K562 (cell line): ENCODE data around the gene NRN1L. TPM values are rescaled to one million over a fixed set of nuclear protein-coding genes. Genes with fewer than 3 reads are reported as not detected.

Source experiments
- ARID1B ChIP-seq: fragments of 450-650 bp; IDR thresholded peaks from 2 replicates; pipeline ENCODE4 v1.6.1; 2016; ENCODE audit warnings: antibody characterized with exemption, mild to moderate bottlenecking, inconsistent platforms
- ATF7 ChIP-seq: fragments of 450-650 bp; IDR thresholded peaks from 2 replicates; pipeline ENCODE4 v1.7.1; 2014; ENCODE audit warnings: mild to moderate bottlenecking, moderate library complexity
- CHD1 ChIP-seq: fragments of 200-600 bp; sonication (generic); IDR thresholded peaks from one replicate; pipeline ENCODE4 v1.6.1; 2012; ENCODE audit warnings: mild to moderate bottlenecking, moderate library complexity, low read length, inconsistent platforms
- CHD4 ChIP-seq: fragments of 200-600 bp; sonication (generic); IDR thresholded peaks from 3 replicates; pipeline ENCODE4 v1.6.1; 2012; ENCODE audit warnings: low read depth, mild to moderate bottlenecking, mixed read lengths, low read length, inconsistent platforms; ENCODE audit not compliant: insufficient read depth, insufficient replicate concordance, poor library complexity, severe bottlenecking
- CREB1 ChIP-seq, 2 experiments: sonication (generic) in 1 of 2; formaldehyde crosslinking in 1 of 2; IDR thresholded peaks; 2 replicates each; pipeline versions ENCODE4 v1.6.1 to v1.8.0; 2012 to 2022; ENCODE audit warnings: inconsistent platforms in 1 of 2, mild to moderate bottlenecking in 1 of 2, missing genetic modification reagents in 1 of 2, moderate library complexity in 1 of 2
- CTCFL ChIP-seq: IDR thresholded peaks from 2 replicates; pipeline ENCODE4 v1.6.1; 2011; ENCODE audit warnings: borderline replicate concordance, low read depth, mild to moderate bottlenecking, moderate library complexity, low read length; ENCODE audit not compliant: insufficient read depth, poor library complexity, severe bottlenecking
- ELF1 ChIP-seq: fragments of 200-800 bp; sonication (Bioruptor generic); IDR thresholded peaks from 2 replicates; pipeline ENCODE4 v1.6.1; 2016; ENCODE audit warnings: missing genetic modification characterization, missing compliant biosample characterization
- MEF2A ChIP-seq: IDR thresholded peaks from 2 replicates; pipeline ENCODE4 v1.6.1; 2011; ENCODE audit warnings: low read depth, mild to moderate bottlenecking, low read length, moderate library complexity; ENCODE audit not compliant: control insufficient read depth
- PURB ChIP-seq: sonication (generic); formaldehyde crosslinking; IDR thresholded peaks from 2 replicates; pipeline ENCODE4 v1.9.0; 2021; ENCODE audit warnings: low read depth, mild to moderate bottlenecking, missing genetic modification reagents
- SMAD3 ChIP-seq: fragments of 450-650 bp; formaldehyde crosslinking; conservative IDR thresholded peaks from 2 replicates; pipeline ENCODE4 v1.4.0; 2020; ENCODE audit warnings: mild to moderate bottlenecking
- SPI1 ChIP-seq: IDR thresholded peaks from 2 replicates; pipeline ENCODE4 v1.6.1; 2011; ENCODE audit warnings: low read depth, low read length, control low read depth, borderline replicate concordance
- TAF7 ChIP-seq: fragments of 450-650 bp; IDR thresholded peaks from 2 replicates; pipeline ENCODE4 v1.6.1; 2016; ENCODE audit warnings: missing genetic modification characterization, missing compliant biosample characterization
- TAF9B ChIP-seq: fragments of 450-650 bp; IDR thresholded peaks from 2 replicates; pipeline ENCODE4 v1.6.1; 2018; ENCODE audit warnings: mild to moderate bottlenecking; ENCODE audit not compliant: partially characterized antibody
- TAL1 ChIP-seq: fragments of 450-650 bp; IDR thresholded peaks from 2 replicates; pipeline ENCODE4 v1.6.1; 2016; ENCODE audit warnings: mild to moderate bottlenecking
- XRCC3 ChIP-seq: fragments of 450-650 bp; IDR thresholded peaks from 2 replicates; pipeline ENCODE4 v1.6.1; 2017; ENCODE audit warnings: mild to moderate bottlenecking, moderate library complexity
- ZKSCAN1 ChIP-seq: fragments of 150-350 bp; IDR thresholded peaks from 2 replicates; pipeline ENCODE4 v1.6.1; 2016; ENCODE audit warnings: low read depth, low read length
- ZNF143 ChIP-seq: sonication (generic); formaldehyde crosslinking; IDR thresholded peaks from 2 replicates; pipeline ENCODE4 v1.9.0; 2022; ENCODE audit warnings: mild to moderate bottlenecking, missing genetic modification reagents
- ZNF23 ChIP-seq: fragments of 250-450 bp; sonication (Bioruptor Pico); IDR thresholded peaks from 2 replicates; pipeline ENCODE4 v1.4.0; 2020; ENCODE audit warnings: mild to moderate bottlenecking
- ZNF354B ChIP-seq: fragments of 250-450 bp; sonication (Bioruptor Pico); IDR thresholded peaks from 2 replicates; pipeline ENCODE4 v1.4.0; 2020
- ZNF76 ChIP-seq: fragments of 250-450 bp; sonication (Bioruptor Pico); IDR thresholded peaks from 2 replicates; pipeline ENCODE4 v1.4.0; 2020; ENCODE audit warnings: mild to moderate bottlenecking, moderate library complexity, borderline replicate concordance
- polyA plus RNA-seq, 8 experiments: library from polyadenylated mRNA; depleted of rRNA in 4 of 8; stranded (reverse) in 5 of 8; unstranded in 3 of 8; fragments of >200 nt; fragmentation: Nextera tagmentation in 2 of 8; fragmentation: Illumina TruSeq in 1 of 8; extraction: Ambion mirVana in 2 of 8; extraction: Trizol in 1 of 8; gene quantifications; 2 replicates each; pipeline versions ENCODE4 v1.2.1 to v1.2.3, GENCODE V29; 2011 to 2014; ENCODE audit warnings: inconsistent platforms in 1 of 8, missing spikeins in 1 of 8
- total RNA-seq, 7 experiments: library from RNA; depleted of rRNA in 6 of 7; stranded (reverse); fragments of >200 nt in 6 of 7; fragmentation: Illumina TruSeq in 2 of 7; extraction: Trizol in 2 of 7; gene quantifications; 2 replicates each; pipeline versions ENCODE4 v1.2.1 to v1.2.3, GENCODE V29; 2011 to 2021; ENCODE audit warnings: low replicate concordance in 1 of 7
- TF ChIP-seq, protein P1 (sequence below): fragments of 450-650 bp; IDR thresholded peaks from 2 replicates; pipeline ENCODE4 v1.6.1; 2018; ENCODE audit warnings: mild to moderate bottlenecking, low read depth; ENCODE audit not compliant: partially characterized antibody

NRN1L gene
- total and polyA plus RNA-seq, 9 of the 15 experiments (the other 6 are each of a cell fraction or from before 2014, with no cell fraction given): 0.22 to 0.86 (median 0.61) TPM; not detected in 5

GRCh38 chr16:67872631-67873434 lies 11.9 kb upstream of the NRN1L start, which contains the start of gene EDC4 (continued):
- TF ChIP-seq ELF1 (tag) (peak; percentile 71), PURB (no peak), CTCFL (no peak), CHD1 (no peak), MEF2A (0 out of 2 replicates have a peak, but pooled peaks have one; percentile 49), TAF9B (no peak), ATF7 (peak; percentile 83), TAF7 (tag) (no peak), ARID1B (no peak), SPI1 (no peak), CREB1 (IDR thresholded peaks at IDR 0.05) (no peak), CREB1 (CRISPR knock-in tag; IDR thresholded peaks at IDR 0.05) (peak; percentile 62; the same call in 1 of the 2 replicates), SMAD3 (0 out of 2 replicates have a peak, but pooled peaks have one; percentile 42), ZNF23 (CRISPR knock-in tag) (no peak), ZKSCAN1 (no peak), ZNF76 (CRISPR knock-in tag) (peak; percentile 28; the same call in 1 of the 2 replicates), ZNF143 (CRISPR knock-in tag) (peak; percentile 58; the same call in 1 of the 2 replicates), XRCC3 (no peak), ZNF354B (no peak), TAL1 (no peak), CHD4 (no peak)
- TF ChIP-seq, protein P1, sequence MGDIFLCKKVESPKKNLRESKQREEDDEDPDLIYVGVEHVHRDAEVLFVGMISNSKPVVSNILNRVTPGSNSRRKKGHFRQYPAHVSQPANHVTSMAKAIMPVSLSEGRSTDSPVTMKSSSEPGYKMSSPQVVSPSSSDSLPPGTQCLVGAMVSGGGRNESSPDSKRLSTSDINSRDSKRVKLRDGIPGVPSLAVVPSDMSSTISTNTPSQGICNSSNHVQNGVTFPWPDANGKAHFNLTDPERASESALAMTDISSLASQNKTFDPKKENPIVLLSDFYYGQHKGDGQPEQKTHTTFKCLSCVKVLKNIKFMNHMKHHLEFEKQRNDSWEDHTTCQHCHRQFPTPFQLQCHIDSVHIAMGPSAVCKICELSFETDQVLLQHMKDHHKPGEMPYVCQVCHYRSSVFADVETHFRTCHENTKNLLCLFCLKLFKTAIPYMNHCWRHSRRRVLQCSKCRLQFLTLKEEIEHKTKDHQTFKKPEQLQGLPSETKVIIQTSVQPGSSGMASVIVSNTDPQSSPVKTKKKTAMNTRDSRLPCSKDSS: no peak
